SKM-1 treated with dmso at 0.1 percent for 144 hours (cell line): Measurements from ENCODE around the gene ZFHX2.

ENCODE experiments used
- DNase-seq: peaks from one replicate; lab custom pipeline; 2025; ENCODE audit not compliant: unreplicated experiment; lab: John Stamatoyannopoulos, UW

Gene ZFHX2

DNA sequence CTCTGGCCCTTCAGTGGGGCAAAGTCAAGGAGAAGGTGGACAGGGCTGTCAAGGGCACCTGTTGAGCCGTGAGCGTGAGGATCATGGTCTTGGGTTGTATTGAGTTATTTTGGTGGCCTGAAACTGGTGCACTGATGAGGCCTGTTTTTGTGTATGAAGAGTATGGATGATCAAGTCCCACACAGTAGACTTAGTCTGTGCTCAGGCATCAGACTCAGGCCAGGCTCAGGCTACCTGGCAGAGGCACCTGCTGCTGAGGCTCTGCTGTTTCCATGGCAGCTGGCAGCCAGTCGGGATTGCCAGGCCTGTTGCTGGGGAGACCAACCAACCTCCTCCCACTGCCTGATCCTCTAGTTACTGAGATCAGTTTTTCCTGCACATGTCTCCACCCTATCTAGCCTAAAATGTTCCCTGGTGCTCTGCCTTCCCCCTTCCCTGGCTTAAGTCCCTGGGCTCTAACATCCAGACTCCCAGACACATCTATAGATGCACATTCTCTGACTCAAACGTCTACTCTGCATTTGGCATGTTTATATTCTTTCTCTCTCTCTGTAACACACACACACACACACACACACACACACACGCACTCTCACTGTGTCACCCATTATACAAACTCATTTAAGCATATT is 21.9 kb upstream of the ZFHX2 start:
- no peak for DNase-seq

GRCh38 chr14:23572836-23573235 is 21.3 kb upstream of the ZFHX2 start:
- DNase-seq, result no peak

- DNase-seq, result no peak
Observed at GRCh38 chr14:23572524-23572828, 20.9 kb upstream of the ZFHX2 start.

GRCh38 chr14:23571701-23572523 is 20.3 kb upstream of the ZFHX2 start:
- no peak for DNase-seq

GRCh38 chr14:23570806-23571483 is 19.4 kb upstream of the ZFHX2 start:
- DNase-seq, result no peak

DNA sequence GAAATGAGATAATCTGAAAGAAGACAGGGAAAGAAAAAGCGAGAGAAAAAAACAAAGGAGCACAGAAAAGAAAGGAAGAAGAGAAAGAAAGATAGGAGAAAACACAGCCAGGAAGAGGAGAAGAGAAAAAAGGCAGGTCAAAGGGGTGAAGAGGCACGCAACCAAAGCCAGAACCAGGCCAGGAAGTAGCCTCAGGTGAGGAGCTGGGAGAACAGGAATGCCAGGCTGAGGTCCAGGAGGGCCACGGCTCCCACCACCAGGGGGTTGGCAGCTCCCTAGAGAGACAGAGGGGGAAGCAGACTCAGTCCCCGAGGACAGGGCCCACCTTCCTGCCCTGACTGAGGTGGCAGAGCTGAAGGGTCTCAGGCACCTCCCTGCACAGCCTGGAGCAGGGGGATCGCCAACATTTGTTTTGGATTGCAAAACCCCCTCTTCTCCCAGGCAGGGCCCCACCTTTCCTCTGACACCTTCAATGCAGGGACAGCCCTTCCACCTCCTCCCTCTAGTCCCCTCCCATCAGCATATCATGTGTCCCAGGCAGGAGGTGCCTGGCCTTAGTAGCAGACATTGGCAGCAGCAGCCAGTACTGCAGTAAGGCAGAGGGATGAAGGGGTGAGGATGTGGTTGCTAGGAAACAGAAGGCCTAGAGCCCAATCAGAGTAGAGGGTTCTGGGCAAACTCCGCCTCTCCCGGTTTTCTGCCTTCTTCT is 18.0 kb upstream of the ZFHX2 start:
- no peak for DNase-seq

DNA sequence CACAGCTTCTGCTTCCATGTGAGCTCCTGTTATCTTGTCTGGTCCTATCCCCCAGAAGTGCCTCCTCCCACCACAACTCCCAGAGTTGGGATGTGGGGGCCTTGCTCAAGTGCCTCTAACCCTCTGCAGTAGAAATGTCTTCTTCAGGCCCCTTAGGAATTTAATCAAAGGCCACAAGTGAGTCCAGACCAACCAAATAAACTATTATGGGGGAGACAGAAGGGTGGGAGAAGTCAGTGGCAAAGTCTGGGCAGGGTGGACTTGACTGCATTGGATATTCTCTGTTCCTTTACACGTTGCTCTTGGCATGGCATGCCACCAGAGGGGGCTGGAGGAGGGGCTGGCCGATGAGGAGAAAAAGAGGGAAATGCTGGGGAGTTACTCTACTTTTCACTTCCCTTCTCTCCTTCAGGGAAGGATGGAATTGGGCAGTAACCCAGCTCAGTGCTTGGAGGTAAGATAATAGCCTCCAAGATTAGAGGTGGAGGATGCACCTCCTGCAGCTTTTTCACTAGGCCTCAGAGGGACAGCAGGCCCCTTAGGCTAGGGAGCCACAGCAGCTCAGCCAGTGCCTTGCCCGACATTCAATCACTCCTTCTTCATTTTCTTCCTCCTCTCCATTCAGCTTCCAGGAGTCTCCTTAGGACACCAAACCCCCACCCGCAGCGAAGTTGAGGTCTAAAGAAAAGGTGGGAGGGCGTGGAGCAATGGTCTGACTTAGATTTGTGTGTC is 17.2 kb upstream of the ZFHX2 start:
- DNase-seq, result no peak

DNA sequence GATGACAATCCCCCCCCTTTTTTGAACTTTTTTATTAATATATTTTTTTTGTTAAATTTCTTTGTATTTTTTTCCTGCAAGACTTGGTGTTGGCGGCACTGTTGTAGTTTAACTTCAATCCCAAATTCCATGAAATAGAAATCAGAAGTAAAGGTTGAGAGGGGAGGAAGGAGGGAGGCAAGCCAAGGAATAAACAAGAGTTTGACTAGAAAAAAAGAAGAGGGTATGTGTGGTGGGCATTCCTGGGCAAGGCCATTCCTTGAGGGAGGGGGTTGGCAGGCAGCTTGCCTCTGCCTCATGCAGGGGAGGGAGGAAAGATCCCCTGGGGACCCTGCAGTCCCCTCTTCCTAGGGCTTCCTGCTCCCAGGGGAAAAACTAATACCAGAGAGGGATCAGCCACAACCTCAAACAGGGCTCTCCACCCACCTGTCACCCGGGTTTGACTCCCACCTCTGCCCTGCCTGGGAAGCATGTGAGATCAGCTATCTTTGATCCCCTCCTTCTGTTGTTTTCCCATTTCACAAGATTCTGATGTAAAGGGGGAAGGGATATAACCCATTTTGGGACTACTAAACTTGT is 16.5 kb upstream of the ZFHX2 start:
- DNase-seq, result no peak

DNA sequence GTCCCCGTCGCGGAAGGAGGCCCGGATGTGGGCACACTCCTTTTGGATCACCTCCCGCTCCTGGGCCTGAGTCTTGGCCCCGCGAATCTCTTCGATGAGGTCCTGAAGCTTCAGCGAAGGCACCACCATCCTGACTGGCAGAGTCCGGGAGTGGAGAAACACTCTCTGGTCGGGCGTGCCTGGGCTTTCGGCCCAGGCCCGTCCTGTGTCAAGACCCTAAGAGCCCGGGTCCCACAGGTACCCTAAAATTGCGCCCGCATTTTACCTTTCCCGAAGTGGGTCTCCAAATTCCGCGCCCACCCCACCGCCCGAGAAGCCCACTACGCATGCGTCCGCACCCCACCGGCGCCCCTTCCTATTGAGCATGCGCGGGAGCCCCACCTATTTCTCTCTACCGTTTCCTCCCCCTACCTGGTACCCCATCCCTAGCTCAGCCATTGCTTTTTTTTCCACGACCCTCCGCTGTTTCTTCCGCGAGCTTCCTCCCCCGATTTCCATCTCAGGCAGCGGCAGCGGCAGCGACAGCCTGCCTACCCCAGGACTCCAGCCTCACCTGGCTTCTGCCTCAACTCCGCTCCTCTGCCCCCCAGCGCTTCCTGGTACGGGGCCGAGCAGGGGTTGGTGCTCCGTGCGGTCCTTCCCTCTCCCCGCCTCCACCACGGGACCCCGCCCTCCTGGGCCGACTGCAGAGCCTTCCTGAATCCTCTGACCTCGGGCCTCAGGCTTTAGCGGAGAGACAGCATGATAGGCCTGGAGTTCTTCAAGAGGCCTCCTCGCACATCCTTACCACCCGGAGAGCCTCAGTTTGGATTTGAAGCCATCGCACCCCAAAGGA is 15.8 kb upstream of the ZFHX2 start, which contains the start of gene AP1G2:
Gene AP1G2 (minus strand): TSS at position 606 of the 835 bp plus-strand sequence. CDS start 477 bp downstream, at position 129.
- peak; percentile 52 for DNase-seq

DNA sequence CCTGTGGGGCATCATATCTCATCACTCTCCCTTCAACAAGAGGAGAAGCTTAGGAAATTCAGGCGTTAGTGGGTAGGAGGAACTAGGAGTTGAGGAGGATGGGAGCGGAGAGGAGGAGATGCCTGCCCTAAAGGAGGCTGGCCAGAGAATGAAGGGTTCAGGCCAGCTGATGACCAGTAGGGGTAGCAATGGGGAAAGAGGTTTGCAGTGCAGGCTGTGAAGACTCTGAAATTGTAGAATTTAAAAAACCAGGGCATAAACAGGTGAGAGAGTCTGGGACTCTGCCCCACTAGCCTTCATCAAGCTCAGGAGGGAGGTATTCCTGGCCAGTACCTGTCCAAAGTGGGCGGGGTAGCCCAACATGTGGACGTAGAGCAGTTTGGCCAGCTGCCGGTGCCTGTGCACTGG is 15.2 kb upstream of the ZFHX2 start:
- DNase-seq, result no peak

DNA sequence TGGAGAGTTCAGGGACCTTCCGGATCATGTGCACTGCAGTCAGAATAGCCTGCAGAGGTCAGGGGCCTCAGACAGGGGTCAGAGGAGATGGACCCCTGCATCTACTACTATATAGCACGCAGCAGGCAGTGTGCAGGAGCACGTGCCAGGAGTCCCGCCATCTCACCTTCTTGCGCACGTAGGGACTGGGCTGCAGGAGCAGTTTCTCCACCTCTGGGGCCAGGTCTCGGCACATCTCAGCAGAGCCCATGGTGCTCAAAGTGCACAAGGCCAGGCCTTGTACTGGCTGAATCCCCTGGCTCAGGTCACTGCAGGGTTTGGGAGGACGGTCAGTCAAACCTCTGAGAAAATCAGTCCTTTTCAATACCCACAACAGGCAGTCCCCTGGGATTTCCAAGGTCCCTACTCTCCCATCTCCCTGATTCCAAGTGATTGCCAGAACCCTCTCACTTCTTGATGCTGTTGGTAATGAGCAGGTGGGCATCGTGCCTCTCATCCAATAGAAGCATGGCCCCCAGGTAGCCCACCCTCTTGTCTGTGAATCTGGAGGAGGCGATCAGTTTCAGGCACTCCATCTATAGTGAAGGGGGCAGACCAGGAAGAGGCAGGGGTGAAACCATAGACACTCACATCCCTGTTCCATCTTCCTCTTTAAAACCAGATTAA is 14.7 kb upstream of the ZFHX2 start:
- DNase-seq, result no peak

- no peak for DNase-seq
Observed at GRCh38 chr14:23565626-23566025, 14.1 kb upstream of the ZFHX2 start.

- no peak for DNase-seq
Observed at GRCh38 chr14:23564876-23565275, 13.3 kb upstream of the ZFHX2 start.

GRCh38 chr14:23564181-23564812 is 12.7 kb upstream of the ZFHX2 start:
- DNase-seq, result no peak

GRCh38 chr14:23563473-23564180 is 12.1 kb upstream of the ZFHX2 start:
- no peak for DNase-seq

DNA sequence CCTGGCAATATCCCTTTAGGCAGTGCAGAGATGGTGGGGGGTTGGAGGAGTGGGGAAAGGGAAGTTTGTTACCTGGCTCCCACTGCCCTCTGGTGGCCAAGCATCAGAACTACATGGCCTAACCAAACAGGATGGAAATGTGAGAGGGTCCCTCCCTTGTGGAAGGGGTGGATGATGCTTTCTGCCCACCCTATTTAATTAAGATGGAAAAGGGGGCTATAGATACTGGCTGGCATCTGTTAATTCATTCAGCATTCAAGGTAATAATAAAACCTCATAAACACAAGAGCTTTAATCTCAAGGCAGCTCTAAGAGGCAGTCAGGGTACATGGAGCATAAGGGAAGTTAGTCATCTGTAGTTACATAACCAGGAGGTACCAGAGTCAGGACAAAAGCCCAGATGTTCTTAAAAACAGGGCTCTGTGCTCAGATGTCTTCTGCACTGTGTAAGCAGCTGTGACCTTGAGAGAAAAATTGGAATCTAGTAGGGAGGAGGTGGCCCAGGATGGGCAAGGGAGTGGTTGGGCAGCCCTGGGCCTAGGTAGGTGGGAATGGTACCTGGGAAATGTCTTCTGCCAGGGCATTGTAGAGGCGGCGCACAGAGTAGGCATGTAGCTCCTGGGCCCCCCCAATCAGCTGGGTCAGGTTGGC is 11.4 kb upstream of the ZFHX2 start:
- no peak for DNase-seq
